ENCODE measurements around the gene FRMD4A. TPM values are rescaled to one million over a fixed set of nuclear protein-coding genes. Genes with fewer than 3 reads are reported as not detected.
A peak's percentile ranks its signal among the peaks of the same experiment; 100 is the strongest.

FRMD4A gene
- total RNA-seq, 1 donor from 2014 or later = 236 TPM

DNA sequence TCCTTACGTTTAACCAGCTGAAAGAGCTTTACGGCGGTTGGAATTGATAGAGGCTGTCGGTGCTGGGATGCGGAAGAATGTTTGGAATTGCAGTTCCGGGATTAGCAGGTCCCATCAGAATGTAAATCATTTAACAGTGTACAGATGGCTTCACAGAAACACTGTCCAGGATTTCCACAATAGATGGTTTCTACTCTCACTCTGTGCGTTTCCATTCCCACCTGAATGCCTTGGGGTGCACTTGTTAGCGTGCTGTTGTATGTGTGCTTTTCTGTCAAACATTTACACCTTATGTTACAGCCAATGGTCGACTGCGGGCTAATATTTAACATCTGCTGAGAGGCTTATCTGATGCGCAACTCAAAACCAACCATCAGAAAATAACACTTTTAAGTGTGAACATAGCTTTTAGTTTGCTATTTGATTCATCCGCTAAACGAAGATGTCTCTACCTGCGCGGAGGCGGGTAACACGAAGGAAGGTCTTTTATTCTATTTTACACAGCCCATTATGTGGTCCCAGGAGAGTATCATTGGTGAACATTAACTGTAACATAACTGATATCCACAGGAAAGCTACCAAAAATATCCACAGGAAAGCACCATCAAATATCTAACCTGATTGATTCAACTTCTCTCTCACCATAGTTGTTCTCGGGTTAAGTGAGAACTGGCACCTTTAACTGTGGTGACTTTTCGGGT, 564.9 kb downstream of the FRMD4A start:
- H3K27ac Mint-ChIP-seq (ENCODE audit: unreplicated experiment) = peak overlapping the region; percentile 37
- no peak overlapping the region for H3K4me3 Mint-ChIP-seq (ENCODE audit: unreplicated experiment)
- TF ChIP-seq, protein P1, sequence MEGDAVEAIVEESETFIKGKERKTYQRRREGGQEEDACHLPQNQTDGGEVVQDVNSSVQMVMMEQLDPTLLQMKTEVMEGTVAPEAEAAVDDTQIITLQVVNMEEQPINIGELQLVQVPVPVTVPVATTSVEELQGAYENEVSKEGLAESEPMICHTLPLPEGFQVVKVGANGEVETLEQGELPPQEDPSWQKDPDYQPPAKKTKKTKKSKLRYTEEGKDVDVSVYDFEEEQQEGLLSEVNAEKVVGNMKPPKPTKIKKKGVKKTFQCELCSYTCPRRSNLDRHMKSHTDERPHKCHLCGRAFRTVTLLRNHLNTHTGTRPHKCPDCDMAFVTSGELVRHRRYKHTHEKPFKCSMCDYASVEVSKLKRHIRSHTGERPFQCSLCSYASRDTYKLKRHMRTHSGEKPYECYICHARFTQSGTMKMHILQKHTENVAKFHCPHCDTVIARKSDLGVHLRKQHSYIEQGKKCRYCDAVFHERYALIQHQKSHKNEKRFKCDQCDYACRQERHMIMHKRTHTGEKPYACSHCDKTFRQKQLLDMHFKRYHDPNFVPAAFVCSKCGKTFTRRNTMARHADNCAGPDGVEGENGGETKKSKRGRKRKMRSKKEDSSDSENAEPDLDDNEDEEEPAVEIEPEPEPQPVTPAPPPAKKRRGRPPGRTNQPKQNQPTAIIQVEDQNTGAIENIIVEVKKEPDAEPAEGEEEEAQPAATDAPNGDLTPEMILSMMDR (IDR thresholded peaks at IDR 0.05) = no peak
- H3K27me3 Mint-ChIP-seq (ENCODE audit: unreplicated experiment) = no peaks in the 10 kb centered on the region
- no peak for DNase-seq (ENCODE audit: extremely low spot score, unreplicated experiment)
- H3K4me1 Mint-ChIP-seq (ENCODE audit: unreplicated experiment) = peaks cover 17% of the 10 kb centered on the region
- no peaks in the 10 kb centered on the region for H3K9me3 Mint-ChIP-seq (ENCODE audit: unreplicated experiment)
- peaks cover 45% of the 10 kb centered on the region for H3K36me3 Mint-ChIP-seq (ENCODE audit: unreplicated experiment)

DNA sequence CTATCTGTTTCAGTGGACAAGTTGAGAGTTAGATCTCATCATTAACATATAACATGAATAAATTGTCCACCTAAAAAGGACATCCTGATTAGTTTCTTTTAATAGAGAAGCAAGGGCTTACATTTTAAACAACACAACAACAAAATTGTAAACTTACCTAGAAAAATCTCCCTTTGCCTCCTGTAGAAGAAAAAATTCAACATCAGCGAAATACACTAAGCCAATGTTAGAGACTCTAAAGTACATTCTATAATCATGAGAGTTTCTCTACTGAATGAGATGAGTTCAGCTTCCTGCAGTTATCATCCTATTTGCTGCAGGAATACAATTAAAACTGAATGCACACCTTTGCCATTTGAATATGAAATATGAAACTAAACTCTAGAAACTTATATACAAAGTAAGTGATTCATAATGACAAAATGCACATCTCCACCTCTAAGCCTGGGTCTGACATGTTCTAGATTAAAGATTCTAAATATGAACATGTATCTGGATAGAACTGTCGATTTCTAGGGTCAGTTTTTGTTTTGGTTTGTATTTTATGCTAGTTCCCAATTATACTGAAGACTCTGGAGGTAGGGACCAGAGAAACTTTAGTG, 569.1 kb downstream of the FRMD4A start:
- H3K4me3 Mint-ChIP-seq (ENCODE audit: unreplicated experiment) = no peak overlapping the region
- H3K27ac Mint-ChIP-seq (ENCODE audit: unreplicated experiment) = peak overlapping the region; percentile 64
- no peak for DNase-seq (ENCODE audit: extremely low spot score, unreplicated experiment)
- no peaks in the 10 kb centered on the region for H3K9me3 Mint-ChIP-seq (ENCODE audit: unreplicated experiment)
- TF ChIP-seq, protein P1 (IDR thresholded peaks at IDR 0.05) = no peak
- H3K4me1 Mint-ChIP-seq (ENCODE audit: unreplicated experiment) = peaks cover 52% of the 10 kb centered on the region
- no peaks in the 10 kb centered on the region for H3K27me3 Mint-ChIP-seq (ENCODE audit: unreplicated experiment)
- H3K36me3 Mint-ChIP-seq (ENCODE audit: unreplicated experiment) = peaks cover 41% of the 10 kb centered on the region

DNA sequence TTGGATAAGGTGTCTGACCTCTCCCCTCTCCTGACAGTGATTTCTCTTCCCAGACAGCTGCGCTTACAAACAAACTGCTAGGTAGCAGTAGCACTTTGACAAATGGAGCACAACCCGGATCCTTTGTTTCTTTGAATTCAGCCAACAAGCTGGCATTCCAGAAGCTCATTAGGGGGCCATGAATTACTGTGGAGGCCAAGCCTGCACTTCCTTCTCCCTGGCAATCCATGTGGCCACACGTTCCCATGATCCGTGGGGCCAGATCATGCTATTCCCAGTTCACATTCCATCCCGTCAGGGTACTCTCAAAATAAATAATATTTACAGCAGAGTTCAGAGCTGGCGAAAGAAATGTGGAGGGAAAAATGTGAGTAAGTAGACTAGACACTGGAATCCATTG, 571.6 kb downstream of the FRMD4A start:
- Mint-ChIP-seq H3K4me1 (ENCODE audit: unreplicated experiment) (peaks cover 60% of the 10 kb centered on the region), H3K9me3 (ENCODE audit: unreplicated experiment) (no peaks in the 10 kb centered on the region), H3K36me3 (ENCODE audit: unreplicated experiment) (peaks cover 34% of the 10 kb centered on the region), H3K27me3 (ENCODE audit: unreplicated experiment) (no peaks in the 10 kb centered on the region), H3K4me3 (ENCODE audit: unreplicated experiment) (peak overlapping the region; percentile 30), H3K27ac (ENCODE audit: unreplicated experiment) (peak overlapping the region; percentile 91)
- TF ChIP-seq, protein P1 (IDR thresholded peaks at IDR 0.05) = no peak
- DNase-seq (ENCODE audit: extremely low spot score, unreplicated experiment) = no peak

DNA sequence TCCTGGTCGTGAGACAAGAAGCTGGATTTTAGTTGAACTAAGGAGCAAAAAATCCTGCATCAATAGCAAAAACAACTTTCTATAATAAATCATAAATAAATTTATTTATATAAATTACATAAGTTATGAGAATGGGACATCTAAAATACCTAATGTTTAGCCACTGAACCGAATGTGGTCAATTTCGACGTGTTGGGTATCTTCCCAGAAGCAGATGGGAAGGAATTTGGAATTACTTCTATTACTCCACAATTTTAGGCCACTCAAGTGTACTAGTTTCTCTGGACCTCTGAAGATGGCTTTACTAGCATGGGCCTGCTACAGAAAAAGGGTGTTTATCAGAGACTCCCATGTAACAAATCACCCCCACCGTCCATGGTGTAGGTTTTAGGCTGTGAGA, 572.0 kb downstream of the FRMD4A start:
- DNase-seq (ENCODE audit: extremely low spot score, unreplicated experiment) = no peak
- H3K4me1 Mint-ChIP-seq (ENCODE audit: unreplicated experiment) = peaks cover 60% of the 10 kb centered on the region
- H3K9me3 Mint-ChIP-seq (ENCODE audit: unreplicated experiment) = no peaks in the 10 kb centered on the region
- H3K27me3 Mint-ChIP-seq (ENCODE audit: unreplicated experiment) = no peaks in the 10 kb centered on the region
- peak overlapping the region; percentile 30 for H3K4me3 Mint-ChIP-seq (ENCODE audit: unreplicated experiment)
- TF ChIP-seq, protein P1 (IDR thresholded peaks at IDR 0.05) = no peak
- H3K27ac Mint-ChIP-seq (ENCODE audit: unreplicated experiment) = peak overlapping the region; percentile 91
- H3K36me3 Mint-ChIP-seq (ENCODE audit: unreplicated experiment) = peaks cover 35% of the 10 kb centered on the region

DNA sequence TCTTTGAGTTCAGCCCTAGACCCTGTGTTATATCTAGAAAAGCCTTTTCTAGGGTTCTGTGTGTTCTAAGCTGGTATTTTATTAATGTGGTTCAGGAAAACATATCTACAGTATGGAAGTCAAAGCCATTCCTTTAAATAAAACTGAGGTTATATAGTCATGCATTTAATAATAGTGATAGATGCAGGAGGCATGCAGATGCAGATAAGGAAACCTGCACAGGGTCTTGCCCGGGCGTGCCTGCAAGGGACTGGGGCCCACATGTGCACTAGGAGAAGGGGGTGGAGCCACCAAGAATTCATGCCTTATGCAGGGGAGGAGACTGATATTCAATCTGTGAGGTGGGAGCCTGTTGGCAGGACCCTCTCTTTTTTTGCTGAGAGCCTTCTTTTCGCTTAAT, 572.4 kb downstream of the FRMD4A start:
- H3K27ac Mint-ChIP-seq (ENCODE audit: unreplicated experiment) = peak overlapping the region; percentile 88
- H3K27me3 Mint-ChIP-seq (ENCODE audit: unreplicated experiment) = no peaks in the 10 kb centered on the region
- peaks cover 35% of the 10 kb centered on the region for H3K36me3 Mint-ChIP-seq (ENCODE audit: unreplicated experiment)
- DNase-seq (ENCODE audit: extremely low spot score, unreplicated experiment) = no peak
- H3K4me1 Mint-ChIP-seq (ENCODE audit: unreplicated experiment) = peaks cover 60% of the 10 kb centered on the region
- H3K9me3 Mint-ChIP-seq (ENCODE audit: unreplicated experiment) = no peaks in the 10 kb centered on the region
- peak overlapping the region; percentile 42 for H3K4me3 Mint-ChIP-seq (ENCODE audit: unreplicated experiment)
- TF ChIP-seq, protein P1 (IDR thresholded peaks at IDR 0.05) = no peak

All from osteocyte (in vitro differentiated cells).